Measurements from ENCODE around the gene RGS19.

GRCh38 chr20:64091340-64091739, 12.0 kb upstream of the RGS19 start:
- TF ChIP-seq CTCF (IDR thresholded peaks at IDR 0.05) (no peak), POLR2A (IDR thresholded peaks at IDR 0.05) (no peak)

Data from esophagus squamous epithelium (tissue), 4 donors.